HG03159 (cell line): ENCODE results near the gene LENG1.
A peak's percentile ranks its signal among the peaks of the same experiment; 100 is the strongest.
"Not testable (repeated sequence)": the region's sequence is repeated elsewhere in the genome, so short reads cannot be mapped to it uniquely, and the experiment has no call there.

ENCODE experiments used
- ATAC-seq: cut with Tn5 transposase; IDR thresholded peaks from one replicate; pipeline ENCODE4 v1.9.1; 2021; ENCODE audit warnings: mild to moderate bottlenecking, moderate library complexity; ENCODE audit not compliant: unreplicated experiment

LENG1 gene

DNA sequence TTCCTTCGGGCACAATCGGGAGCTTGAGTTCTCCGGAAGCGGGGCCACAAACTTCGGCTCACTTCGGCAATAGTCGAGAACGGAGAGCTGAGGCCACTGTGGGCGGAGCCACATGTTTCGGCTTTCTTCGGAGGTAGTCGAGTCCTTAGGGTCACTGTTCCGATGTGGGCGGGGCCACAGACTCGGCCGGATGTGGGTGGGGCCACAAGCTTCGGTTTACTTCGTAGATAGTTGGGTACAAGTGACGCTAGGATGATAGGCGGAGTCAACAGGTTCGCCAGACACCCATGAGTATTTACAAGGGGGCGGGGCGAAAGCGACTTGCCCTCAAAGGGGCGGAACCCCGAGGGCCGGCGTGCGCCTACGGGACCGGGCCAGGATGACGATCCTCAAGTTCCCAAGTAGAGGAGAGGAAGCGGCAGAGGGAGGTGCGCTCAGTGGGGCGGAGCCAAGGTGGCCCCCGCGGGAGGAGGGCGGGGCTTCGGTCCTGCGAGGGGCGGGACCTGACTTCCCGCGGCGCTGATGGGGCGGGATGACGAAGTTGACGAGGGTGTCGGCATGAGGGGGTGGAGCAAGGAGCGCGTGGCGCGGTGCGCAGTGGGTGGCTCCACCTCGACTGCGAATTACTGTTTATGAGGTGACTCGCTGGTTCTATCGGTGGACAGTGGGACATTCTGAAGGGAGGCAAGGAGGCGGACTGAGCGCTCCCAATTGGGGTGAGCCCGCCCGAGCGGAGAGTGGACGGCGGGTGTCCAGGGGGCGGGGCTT is 30.4 kb upstream of the LENG1 start:
- ATAC-seq: peak; percentile 43

DNA sequence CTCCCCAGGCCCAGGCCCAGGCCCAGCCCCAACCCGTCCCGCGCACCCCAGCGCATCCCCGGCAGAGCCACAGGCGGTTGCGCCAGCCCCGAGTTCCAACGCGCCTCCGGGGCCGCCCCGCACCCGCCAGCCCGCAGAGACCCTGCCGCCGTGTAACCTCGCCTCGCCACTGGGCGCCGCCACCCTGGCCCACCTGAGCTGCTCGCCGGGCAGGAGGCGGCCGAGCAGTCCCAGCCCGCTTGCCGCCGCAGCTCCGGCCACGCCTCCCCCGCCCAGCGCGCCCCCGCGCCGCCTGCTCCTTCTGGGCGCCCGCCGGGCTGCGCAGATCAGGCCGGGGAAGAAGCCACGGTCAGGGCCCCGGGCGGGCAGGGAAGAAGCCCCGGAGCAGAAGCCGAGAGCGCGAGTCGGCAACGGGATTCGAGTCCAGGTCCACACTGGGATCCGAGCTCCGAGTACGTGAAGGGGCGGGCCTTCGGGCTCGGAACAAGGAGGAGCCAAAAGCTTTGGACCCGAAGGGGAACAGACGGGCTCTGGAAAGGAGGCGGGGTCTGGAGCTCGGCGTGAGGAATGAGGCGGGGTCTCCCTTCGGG is 29.7 kb upstream of the LENG1 start, which contains the start of gene MBOAT7:
Gene MBOAT7 (minus strand): TSS at position 436 of the 590 bp plus-strand sequence. CDS start 1,072 bp downstream, outside the sequence.
- ATAC-seq: peak; percentile 47

DNA sequence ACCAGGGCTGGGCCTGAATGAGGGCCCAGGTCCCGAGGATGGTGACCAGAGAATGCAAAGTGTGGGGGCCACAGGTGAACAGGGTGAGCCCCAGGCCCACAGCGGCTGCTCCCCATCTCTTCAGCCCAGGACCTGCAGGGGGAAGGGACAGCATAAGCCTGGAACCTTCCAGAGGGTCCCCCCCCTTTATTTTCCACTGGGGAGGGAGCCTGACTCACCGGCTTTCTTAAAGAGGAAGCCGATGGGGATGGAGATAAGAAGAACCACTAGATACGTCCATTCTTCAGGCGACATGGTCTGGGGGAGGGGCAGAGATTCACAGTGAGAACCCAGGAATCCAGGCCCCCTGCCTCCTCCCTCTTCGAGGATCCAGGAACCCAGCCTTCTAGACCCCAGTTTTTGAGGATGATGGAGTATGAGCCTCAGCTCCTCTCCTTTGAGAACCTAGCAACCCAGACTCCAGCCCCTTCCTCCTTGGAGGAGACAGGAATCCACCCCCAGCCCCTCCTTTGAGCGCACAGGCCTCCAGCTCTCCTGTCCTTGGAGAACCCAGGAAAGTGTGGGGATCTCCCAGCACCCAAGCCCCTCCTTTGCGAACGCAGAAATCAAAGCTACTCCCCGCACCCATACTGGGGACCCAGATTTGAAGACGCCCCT is 28.8 kb upstream of the LENG1 start:
- ATAC-seq: no peak

DNA sequence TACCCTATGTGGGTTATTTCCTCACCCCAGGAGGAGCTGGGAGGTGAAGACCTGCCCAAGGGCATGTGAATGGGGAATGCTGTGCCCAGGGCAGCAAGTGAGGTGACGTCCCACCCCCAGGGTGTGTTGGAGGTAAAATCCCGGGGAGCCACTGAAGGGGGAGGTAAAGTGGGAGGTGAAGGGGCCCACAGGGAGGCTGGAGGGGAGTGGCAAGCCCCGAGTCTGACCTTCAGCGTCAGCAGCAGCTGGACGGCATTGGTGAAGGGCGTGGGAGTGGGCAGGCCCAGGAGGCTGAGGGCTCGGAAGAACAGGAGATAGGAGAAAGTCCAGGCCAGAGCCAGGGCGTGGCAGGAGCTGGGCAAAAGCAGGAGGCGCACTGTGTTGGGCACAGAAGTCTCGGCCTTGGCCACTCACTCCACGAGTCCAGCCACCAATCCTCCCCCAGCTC is 27.4 kb upstream of the LENG1 start:
- ATAC-seq: no peak

DNA sequence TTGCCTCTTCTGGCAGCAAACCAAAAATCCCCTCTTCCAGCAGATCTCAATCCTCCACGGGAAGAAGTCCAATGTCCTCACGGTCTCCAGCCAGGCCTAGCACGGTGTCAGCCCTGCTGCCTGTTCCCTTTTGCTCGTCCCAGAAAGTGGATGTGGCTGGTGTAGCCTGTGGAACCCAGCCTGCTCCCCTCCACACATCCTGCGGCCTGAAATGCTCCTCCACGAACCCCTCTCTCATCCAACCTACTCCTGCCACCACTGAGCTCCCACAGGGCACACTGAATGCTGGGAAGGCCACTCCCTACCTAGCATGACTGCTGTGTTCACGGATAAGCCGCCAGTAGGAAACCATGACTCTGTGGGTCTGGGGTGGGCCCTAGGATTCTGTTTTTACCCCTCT is 26.8 kb upstream of the LENG1 start:
- no peak for ATAC-seq

DNA sequence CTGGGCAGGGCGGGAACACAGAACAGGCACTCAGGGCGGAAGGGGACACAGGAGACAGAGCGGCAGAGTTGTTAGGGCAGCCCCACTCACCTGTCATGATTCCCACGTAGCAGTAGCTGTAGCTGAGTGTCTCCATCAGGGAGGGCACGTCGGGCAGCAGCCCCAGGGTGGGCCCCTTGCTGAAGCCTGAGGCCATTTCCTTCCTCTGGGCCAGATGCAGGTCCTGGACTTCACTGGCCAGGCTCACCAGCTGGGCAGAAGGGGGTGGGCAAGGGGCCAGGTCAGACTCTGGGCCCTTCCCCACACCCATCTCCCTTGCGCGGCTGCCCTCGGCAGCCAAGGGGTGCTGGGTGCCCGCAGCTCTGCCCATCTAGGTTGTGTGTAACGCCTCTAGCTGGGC is 23.9 kb upstream of the LENG1 start:
- no peak for ATAC-seq

DNA sequence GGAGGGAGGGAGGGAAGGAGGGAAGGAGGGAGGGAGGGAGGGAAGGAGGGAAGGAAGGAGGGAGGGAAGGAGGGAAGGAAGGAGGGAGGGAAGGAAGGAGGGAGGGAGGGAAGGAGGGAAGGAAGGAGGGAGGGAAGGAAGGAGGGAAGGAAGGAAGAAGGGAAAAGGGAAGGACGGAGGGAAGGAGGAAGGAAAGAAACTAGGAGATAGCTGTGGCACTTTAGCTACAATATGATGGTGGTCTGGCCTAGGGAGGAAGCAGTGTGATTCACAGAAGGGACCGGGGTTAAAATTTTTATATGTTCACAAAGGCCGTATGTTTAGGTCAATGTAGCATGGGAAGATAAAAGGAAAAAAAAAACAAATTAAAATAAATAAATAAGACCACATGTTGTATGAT is 22.4 kb upstream of the LENG1 start:
- ATAC-seq: not testable (repeated sequence)

DNA sequence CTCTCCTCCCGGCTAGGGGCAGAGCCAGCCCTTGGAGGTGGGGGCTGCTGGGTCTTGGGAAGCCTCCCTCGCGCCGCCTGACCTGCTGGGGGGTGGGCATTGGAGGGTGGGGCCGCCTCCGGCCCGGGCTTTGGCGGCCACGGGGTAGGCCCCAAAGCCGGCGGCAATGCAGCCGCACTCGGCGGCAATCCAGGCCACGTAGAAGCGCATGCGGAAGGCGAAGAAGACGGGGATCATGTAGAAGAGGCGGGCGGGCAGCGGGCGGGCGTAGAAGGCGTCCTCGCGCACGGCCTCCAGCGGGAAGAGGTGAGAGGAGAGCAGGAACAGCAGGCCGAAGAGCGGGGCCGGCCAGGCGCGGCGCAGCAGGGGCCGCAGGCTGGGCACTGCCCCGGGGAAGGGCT is 21.2 kb upstream of the LENG1 start:
- no peak for ATAC-seq

DNA sequence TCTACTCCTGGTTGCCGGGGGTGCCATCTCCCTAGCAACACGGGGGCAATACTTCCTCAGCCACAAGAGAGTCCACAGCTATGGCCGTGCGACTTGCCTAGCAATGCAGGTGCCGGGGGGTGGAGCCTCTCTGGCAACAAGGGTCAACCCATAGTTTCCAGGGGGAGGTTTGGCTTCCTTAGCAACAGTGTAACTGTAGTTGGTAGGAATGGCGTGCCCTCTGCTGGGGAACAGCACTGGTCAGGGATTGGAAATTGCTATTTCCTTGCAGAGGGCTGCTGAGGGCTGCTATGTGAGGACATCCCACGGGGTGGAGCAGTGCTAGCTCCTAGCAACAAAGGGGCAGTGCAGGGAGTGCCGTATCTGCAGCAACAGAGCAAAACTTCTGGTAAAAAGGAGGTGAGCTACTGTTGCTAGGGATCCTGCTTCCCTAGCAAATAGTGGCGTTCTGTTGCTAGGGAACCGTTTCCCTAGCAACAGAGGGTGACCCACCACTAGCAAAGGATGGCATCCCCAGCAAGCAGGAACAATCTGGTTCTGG is 20.5 kb upstream of the LENG1 start:
- ATAC-seq: no peak

DNA sequence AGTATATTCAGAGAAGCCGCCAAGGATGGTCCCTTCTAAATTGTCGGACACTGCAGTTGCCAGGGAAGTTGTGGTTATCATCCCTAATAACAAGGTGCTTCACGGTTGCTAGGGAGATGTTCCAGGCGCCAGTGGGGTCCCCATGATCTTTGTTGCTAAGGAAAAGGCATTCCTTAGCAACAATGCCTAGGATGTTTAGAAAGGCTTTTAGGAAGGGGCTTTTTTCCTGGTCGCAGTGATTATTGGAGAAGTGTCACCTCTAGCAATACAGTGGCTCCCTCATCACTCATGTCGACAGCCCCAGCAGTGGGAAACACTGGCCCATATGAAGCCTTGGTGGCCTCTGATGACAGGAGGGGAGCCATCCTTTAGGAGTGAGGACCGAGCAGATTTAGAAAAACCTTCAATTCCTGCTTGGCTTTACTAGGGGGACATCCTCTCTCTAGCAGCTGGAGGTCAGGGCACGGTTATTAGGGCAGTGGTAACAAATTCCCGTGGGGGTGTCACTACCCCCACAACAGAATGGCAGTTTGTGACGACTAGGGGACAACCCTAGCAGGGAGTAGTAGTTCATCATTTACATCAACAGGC is 19.8 kb upstream of the LENG1 start:
- no peak for ATAC-seq

DNA sequence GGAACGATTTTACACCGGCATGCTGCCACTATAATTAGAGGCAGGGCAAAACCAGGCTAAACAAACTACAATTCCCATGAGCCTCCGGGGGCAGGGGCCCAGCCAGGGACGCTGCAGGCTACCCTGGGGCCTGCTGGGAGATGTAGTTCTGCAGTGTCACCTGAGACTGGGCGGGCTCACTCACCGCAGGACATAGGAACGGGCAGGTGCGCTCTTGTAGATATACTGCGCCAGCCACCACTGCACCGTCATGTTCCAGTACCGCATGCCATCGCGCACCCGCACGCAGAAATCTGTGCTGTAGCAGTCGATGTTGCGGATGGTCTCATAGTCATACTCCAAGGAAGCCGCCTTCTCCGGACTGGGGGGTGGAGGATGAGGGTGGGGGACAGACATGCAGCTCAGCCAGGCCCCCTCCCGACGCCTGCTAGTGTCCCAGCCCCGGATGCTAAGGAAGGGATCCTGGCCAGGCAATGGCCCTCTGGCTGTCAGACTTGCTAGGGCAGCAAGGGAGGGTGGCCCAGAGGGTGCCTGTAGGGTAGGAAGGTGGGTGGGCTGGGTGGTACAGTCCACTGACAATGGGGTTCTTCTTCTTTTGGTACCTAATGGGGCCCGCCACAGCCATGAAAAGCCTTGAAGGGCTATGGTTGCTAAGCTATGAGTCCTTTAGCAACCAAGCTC is 19.2 kb upstream of the LENG1 start:
- ATAC-seq: no peak

DNA sequence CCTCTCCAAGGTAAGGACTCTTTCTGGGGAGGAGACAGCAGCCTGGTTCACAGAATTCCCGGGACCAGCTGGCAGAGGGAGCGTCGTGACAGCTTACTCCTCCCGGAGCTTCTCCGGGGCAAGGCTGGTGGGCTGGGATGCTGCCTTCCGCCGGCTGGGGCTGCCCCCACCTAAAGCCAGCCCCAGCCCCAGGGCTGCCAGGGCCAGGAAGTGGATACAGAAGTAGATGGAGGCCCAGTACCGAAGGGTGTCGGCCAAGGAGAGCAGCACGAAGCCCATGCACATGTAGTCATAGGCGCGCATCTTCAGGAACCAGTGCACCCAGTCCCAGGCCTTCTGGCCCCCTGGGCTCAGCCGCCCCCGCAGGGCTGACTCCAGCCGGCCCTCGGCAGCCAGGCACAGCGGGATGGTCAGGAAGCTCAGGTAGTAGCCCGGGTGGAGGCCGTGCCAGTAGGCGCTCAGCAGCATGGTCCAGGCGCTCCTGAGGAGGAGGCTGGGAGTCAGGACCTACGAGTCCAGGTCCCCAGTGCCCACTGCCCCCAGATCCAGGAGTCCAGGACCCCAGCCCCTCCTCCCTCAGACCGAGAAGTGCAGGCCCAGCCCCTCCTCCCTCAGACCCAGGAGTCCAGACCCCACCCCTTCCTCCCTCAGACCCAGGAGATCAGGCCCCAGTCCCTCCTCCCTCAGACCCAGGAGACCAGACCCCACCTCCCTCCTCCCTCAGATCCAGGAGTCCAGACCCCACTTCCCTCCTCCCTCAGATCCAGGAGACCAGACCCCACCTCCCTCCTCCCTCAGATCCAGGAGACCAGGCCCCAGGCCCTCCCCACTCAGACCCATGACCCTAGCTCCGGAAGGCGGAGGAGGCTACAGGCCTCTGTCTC is 14.7 kb upstream of the LENG1 start:
- no peak for ATAC-seq

DNA sequence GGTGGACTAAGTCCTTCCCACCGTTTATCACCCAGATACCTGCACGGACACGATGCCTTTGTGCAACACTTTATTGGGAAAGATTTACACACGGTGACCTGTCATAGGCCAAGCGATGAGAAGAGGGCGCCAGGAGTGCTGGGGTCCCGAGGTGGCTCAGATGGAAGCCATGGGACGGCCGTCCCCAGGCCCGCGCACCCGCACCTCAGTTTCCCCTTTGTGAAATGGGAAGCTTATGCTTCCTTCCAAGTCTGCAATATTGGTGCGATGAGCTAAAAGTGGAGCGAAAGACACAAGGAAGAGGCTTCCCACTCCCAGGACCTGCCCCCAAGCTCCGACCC is 13.8 kb upstream of the LENG1 start:
- ATAC-seq: no peak

DNA sequence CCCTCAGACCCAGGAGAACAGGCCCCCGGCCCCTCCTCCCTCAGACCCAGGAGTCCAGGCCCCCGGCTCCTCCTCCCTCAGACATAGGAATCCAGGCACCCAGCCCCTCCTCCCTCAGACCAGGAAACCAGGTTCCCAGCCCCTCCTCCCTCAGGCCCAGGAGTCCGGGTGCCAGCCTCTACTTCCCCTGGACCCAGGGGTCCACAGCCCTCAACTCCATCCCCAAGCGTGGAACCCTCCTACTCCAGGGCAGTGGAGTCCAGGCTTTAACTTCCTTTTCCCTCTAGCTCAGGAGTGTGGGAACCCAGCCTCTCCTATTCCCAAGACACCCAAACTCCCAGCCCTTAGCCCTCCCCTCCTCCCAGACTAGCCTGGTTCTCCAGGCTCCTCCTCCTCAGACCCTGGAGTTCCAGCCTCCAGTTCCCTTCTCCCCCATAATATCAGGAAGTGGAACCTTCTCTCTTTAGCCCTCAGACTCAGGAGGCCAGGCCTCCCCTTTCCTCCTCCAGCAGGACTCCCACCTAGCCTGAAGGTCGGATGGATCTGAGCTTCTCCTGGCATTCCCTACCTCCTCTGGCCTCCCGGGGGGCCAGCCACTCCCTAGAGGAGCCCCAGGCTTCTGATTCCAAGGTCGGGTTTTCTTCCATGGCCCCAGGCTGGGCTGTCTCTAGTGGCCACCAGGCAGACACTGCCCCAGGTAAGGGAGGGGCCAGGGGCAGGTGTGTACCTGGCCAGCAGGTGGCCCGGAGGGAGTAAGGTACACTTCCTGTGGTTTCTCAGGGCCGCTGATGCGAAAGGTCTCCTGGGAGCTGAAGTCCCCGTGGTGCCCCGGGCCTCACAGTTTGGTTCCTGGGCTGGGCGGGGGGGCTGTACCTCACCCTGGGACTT is 13.2 kb upstream of the LENG1 start, which contains the start of gene TMC4:
Gene TMC4 (minus strand): TSS at position 690 of the 888 bp plus-strand sequence. CDS start 43 bp downstream, at position 647.
- ATAC-seq: no peak

DNA sequence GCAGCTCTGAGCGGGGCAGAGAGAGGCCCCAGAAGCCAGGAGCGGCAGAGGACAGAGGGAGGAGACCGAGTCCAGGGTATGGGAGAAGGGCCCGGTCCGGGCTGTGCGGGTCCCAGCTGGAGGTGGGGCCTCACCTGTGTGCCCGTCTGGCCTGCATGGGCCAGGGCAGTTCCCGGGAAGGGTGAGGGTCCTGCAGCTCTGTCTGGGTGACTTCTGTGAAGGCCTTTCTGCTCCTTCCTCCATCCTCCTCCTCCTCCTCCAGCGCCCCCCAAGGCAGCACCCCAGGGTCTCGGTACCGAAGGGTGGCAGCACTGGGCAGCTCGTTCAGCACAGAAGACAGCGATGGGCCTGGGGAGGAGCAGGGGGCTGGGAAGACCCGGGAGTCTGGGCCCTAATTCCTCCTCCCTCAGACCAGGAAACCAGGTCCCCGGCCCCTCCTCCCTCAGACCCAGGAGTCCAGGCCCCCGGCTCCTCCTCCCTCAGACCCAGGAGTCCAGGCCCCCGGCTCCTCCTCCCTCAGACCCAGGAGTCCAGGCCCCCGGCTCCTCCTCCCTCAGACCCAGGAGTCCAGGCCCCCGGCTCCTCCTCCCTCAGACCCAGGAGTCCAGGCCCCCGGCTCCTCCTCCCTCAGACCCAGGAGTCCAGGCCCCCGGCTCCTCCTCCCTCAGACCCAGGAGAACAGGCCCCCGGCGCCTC is 12.4 kb upstream of the LENG1 start:
- not testable (repeated sequence) for ATAC-seq

DNA sequence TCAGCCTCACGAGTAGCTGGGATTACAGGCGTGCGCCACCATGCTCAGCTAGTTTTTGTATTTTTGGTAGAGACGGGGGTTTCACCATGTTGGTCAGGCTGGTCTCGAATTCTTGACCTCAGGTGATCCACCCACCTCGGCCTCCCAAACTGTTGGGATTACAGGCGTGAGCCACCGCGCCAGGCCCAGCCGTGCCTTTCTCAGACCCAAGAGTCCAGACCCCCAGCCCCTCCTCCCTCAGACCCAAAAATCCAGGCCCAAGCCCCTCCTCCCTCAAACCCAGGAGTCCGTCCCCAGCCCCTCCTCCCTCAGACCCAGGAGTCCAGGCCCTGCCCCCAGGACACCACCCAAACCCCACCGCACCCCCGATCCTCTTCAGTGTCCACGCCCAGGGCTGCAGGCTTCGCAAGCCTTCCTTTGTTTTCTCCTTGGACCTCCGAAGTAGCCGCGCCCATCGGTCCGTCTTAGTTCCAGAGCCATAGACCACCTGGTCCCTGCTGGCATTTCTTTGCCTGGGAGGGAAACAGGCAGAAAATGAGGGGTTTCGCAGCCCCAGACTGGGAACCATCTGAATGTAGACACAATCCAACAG is 9.7 kb upstream of the LENG1 start:
- no peak for ATAC-seq

DNA sequence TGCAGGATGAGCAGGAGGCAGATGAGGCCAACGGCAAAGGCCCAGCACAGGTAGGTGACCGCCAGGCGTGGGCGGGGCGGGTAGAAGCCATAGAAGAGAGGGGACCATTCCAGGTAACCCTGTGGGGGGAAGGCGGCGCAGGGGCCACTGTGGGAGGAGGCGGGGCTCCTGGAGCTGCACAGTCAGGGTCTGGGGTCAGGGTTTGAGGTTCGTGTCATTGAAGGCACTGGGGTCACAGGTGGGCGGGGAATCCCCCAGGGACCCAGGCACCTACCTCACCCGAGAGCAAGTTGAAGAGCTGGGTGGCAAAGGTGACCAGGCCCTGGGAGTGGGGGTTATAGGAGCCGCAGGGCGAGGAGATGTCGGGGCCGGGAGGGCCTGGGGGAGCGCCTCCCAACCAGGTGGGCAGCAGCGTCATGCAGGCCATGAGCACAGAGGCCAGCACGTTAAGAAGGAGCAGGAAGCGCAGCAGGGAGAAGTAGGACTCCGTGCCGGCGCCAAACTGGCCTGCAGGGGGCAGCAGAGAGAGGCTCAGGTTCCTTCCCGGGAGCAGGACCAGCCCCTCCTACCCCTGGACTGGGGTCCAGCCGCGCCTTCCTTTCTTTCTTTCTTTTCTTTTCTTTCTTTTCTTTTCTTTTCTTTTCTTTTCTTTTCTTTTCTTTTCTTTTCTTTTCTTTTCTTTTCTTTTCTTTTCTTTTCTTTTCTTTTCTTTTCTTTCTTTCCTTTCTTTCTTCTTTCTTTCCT is 8.8 kb upstream of the LENG1 start:
- no peak for ATAC-seq
